ENCODE results near the gene ZDHHC13.
A peak's percentile ranks its signal among the peaks of the same experiment; 100 is the strongest.

The ZDHHC13 gene

DNA sequence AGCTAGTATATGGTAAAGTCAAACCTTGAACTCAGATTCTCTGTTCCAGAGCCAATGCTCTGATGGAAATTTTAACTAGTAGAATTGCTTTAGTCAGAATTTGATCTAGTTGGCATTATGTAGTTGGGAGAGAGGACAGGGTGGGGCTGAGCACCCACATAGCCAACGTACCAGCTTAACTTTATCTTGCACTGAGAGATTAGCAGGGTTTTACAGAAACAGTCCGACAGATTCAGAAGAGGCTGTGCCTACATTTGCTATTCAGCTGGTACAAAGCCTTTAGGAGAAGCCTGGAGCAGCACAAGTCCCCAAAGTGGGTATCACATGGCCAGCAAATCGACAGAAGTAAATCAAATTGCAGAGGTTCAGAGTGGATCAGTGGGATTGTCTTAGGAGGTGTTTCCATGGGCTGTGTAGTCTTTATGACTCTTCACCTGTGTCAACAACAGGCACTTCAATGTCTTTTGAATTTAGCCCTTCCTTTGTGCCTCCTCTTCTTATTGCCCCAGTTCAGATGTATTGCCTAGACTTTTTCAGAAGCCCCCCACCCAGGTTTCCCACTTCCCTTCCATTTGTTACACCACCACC is 92.1 kb downstream of the ZDHHC13 start:
- Histone ChIP-seq H3K4me1 (ENCODE audit: control insufficient read depth, insufficient read depth, low read length, poor library complexity, severe bottlenecking) (peaks cover 14% of the 10 kb centered on the region), H3K9me3 (ENCODE audit: control insufficient read depth, low read length) (no peaks in the 10 kb centered on the region), H3K27ac (ENCODE audit: low read depth, low read length, severe bottlenecking) (no peak overlapping the region), H3K4me3 (ENCODE audit: extremely low read depth, insufficient read depth, low read length, poor library complexity, severe bottlenecking) (no peak overlapping the region), H3K36me3 (ENCODE audit: control insufficient read depth, insufficient read depth, low read length) (no peaks in the 10 kb centered on the region)
- 83 to 87% methylated on average over 3 of the region's 3 CpGs for WGBS, 2 experiments (ENCODE audit: insufficient coverage in 2 of 2)

DNA sequence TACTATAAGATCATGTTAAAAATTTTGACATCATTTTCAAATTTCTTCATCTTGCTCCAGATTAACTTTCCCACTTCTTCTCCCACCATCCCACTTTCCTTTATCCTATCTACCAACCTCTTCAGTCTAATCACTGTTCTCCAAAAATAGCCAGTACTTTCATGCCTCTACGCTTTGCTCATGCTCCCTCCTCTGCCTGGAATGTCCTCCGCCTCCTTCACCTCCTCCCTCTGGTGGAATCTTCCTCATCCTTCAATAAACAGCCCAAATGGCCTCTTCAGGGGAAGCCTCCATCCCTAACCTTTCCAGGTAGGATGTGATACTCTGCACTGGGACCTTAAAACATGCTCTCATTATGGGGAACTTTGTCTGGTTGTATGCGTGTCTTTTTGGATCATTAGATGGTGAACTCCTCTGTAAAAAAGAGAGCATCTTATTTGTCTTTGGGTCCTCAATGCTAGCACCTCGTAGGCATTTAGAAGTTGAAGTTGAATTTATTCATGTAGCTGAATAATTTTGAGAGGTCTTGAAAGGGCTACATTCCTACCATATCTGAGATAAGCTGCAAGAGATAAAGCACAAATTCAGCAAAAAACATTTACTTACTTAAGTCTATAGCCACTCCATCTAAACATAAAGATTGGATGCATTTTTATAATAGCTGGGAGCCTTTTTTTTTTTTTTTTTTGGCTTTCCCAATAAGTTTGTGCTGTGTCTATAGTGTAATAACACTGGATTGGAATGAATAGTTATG is 92.8 kb downstream of the ZDHHC13 start:
- H3K27ac ChIP-seq (ENCODE audit: low read depth, low read length, severe bottlenecking): no peak overlapping the region
- WGBS, 2 experiments (ENCODE audit: insufficient coverage in 2 of 2): 70 to 79% methylated on average over 3 of the region's 4 CpGs

DNA sequence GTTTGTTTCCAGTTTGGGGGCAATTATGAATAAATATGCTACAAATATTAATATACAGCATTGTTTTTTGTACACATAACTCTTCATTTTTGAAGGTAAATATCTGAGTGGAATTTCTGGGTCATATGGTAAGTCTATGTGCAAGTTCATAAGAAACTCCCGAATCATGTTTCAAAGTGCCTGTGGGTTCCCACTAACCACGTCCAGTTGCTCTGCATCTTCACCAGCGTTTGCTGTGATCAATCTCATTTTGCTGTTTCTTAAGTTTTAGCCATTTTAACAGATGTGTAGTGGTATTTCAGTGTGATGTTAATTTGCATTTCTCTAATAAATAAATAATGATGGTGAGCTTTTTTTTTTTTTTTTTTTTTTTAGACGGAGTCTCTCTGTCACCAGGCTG is 99.1 kb downstream of the ZDHHC13 start:
- Histone ChIP-seq H3K4me1 (ENCODE audit: control insufficient read depth, insufficient read depth, low read length, poor library complexity, severe bottlenecking) (peaks cover 2% of the 10 kb centered on the region), H3K4me3 (ENCODE audit: extremely low read depth, insufficient read depth, low read length, poor library complexity, severe bottlenecking) (no peak overlapping the region), H3K27ac (ENCODE audit: low read depth, low read length, severe bottlenecking) (no peak overlapping the region), H3K36me3 (ENCODE audit: control insufficient read depth, insufficient read depth, low read length) (no peaks in the 10 kb centered on the region), H3K9me3 (ENCODE audit: control insufficient read depth, low read length) (no peaks in the 10 kb centered on the region)
- WGBS, 2 experiments (ENCODE audit: insufficient coverage in 2 of 2): 100% methylated on average over 2 of the region's 4 CpGs; no CpG with 5 or more reads in 1 of the 2 experiments

More for the DNA sequence above, 92.8 kb downstream of the ZDHHC13 start:
- H3K9me3 ChIP-seq (ENCODE audit: control insufficient read depth, low read length): no peaks in the 10 kb centered on the region
- peaks cover 14% of the 10 kb centered on the region for H3K4me1 ChIP-seq (ENCODE audit: control insufficient read depth, insufficient read depth, low read length, poor library complexity, severe bottlenecking)
- no peaks in the 10 kb centered on the region for H3K36me3 ChIP-seq (ENCODE audit: control insufficient read depth, insufficient read depth, low read length)
- no peak overlapping the region for H3K4me3 ChIP-seq (ENCODE audit: extremely low read depth, insufficient read depth, low read length, poor library complexity, severe bottlenecking)

DNA sequence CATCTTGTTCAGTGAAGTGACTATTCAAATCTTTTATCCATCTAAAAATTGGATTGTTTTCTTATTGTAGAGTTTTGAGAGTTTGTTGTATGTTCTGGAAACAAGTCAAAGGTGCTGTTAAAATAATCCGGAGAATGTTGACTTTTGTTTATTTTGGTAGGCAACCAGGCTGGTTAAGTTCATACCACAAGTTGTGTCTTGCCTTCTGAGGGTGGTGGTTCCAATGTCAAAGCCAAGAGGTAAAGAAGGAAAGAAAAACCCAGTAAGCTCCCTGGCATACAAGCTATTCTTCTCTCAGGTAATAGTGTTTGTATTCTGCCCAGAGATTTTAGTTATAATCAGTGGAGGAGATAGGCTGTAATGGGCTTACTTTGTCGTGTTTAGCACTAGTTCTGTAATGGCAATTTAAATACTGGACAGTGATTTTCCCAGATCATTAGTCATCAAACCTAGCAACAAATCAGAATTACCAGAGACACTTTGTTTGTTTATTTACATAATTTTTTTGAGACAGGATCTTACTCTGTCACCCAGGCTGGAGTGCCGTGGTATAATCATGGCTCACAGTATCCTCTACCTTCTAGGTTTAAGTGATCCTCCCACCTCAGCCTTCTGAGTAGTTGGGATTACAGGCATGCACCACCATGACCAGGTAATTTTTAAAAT is 99.9 kb downstream of the ZDHHC13 start:
- Histone ChIP-seq H3K36me3 (ENCODE audit: control insufficient read depth, insufficient read depth, low read length) (no peaks in the 10 kb centered on the region), H3K4me1 (ENCODE audit: control insufficient read depth, insufficient read depth, low read length, poor library complexity, severe bottlenecking) (peaks cover 9% of the 10 kb centered on the region)
- WGBS, 2 experiments (ENCODE audit: insufficient coverage in 2 of 2): 92 to 100% methylated on average over 2 of the region's 3 CpGs

DNA sequence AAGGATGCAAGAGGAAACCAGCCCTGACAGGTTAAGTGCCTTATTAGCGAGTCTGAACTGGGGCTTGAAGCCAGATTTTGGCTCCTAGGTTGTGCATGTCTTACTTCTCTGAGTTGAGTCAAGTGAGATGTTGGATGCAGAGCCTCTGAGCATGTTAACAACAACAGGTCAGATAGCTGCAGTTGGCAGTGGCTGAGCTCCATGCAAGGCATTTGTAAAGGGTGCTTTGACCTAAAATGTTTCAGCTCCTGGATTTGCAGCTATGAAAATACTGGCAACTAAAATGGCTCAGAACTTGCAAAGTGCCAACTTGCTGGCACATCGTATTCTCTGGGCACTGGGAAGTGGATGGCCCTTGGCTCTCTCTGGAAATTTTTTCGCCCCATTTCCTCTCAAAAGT is 101.2 kb downstream of the ZDHHC13 start:
- WGBS, 2 experiments (ENCODE audit: insufficient coverage in 2 of 2): 95 to 96% methylated on average over 2 of the region's 3 CpGs
- Histone ChIP-seq H3K36me3 (ENCODE audit: control insufficient read depth, insufficient read depth, low read length) (peaks cover 5% of the 10 kb centered on the region), H3K4me1 (ENCODE audit: control insufficient read depth, insufficient read depth, low read length, poor library complexity, severe bottlenecking) (peaks cover 9% of the 10 kb centered on the region), H3K27ac (ENCODE audit: low read depth, low read length, severe bottlenecking) (no peak overlapping the region), H3K4me3 (ENCODE audit: extremely low read depth, insufficient read depth, low read length, poor library complexity, severe bottlenecking) (no peak overlapping the region), H3K9me3 (ENCODE audit: control insufficient read depth, low read length) (peaks cover 10% of the 10 kb centered on the region)

More for the DNA sequence above, 99.9 kb downstream of the ZDHHC13 start:
- Histone ChIP-seq H3K4me3 (ENCODE audit: extremely low read depth, insufficient read depth, low read length, poor library complexity, severe bottlenecking) (no peak overlapping the region), H3K9me3 (ENCODE audit: control insufficient read depth, low read length) (peaks cover 2% of the 10 kb centered on the region), H3K27ac (ENCODE audit: low read depth, low read length, severe bottlenecking) (no peak overlapping the region)

DNA sequence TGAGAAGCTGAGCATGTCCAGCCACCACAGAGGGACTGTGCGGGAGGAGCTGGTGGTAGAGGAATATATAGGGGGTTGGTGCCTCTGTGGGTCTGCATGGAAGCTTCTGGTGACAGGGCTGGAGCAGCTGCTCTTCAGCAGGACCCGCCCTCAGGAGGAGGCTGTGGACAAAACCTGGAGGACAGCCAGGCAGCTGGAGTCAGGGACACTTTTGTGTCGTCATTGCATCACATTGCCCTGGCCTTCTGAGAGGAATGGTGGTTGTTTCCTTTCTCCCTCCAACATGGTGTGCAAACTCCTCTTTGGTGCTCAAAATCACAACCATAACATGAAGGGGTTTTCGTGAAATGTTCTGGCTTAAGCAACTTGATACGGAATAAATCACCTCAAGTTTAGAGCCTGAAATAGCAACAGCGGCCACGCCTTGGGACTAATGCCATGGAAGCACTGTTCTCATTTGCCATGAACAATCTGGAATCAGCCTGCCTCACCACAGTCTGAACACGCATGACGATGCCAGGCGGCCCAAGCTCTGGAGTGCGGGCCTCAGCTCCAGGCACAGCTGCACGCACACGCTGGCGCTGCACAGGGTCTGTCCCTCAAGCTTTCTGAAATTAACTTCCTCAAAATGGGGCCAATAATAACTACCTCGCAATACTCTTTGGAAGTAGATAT is 102.0 kb downstream of the ZDHHC13 start:
- WGBS, 2 experiments (ENCODE audit: insufficient coverage in 2 of 2): 94% methylated on average over 11 to 13 of the region's 15 CpGs
- Histone ChIP-seq H3K9me3 (ENCODE audit: control insufficient read depth, low read length) (peaks cover 10% of the 10 kb centered on the region), H3K27ac (ENCODE audit: low read depth, low read length, severe bottlenecking) (no peak overlapping the region), H3K4me3 (ENCODE audit: extremely low read depth, insufficient read depth, low read length, poor library complexity, severe bottlenecking) (no peak overlapping the region), H3K36me3 (ENCODE audit: control insufficient read depth, insufficient read depth, low read length) (peaks cover 11% of the 10 kb centered on the region), H3K4me1 (ENCODE audit: control insufficient read depth, insufficient read depth, low read length, poor library complexity, severe bottlenecking) (peaks cover 9% of the 10 kb centered on the region)

DNA sequence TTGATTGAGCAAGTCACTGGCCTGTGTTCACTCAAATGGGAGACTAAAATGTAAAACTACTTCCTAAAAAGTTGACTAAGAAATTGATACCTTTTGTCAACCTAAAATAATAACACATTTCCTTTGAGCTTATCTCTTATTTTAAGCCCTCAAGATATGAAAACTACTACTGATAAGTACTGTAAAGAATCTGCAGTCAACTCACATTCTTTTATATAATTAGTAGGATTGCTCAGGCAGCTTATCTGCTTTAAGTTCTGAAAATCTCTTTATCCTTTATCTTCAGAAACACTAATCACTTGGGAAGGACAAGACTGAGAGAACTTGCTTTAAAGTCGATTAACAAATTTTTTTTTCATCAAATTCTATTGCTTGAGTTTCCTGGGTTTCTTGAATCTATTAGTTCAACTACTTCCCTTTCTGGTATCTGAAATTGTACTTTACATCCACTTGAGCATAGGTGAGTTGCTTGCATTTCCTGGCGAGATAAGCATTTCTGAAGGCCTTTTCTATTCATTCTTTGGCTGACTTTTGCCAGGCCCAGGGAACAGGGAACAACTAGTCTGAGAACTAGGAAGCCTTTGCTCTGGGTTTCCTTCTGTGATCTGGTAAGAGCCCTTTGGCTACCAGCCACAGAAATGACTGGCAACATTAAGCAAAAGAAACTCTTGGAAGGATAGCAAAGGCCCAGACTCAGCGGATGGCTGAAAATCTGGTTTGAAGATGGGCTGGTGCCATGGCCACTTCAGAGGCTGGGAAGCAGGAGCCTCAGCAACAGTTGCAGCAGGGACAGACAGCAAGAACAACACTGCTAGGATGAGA is 104.1 kb downstream of the ZDHHC13 start:
- WGBS, 2 experiments (ENCODE audit: insufficient coverage in 2 of 2): 64 to 82% methylated on average over 2 of the region's 3 CpGs
- peaks cover 10% of the 10 kb centered on the region for H3K9me3 ChIP-seq (ENCODE audit: control insufficient read depth, low read length)
- H3K4me3 ChIP-seq (ENCODE audit: extremely low read depth, insufficient read depth, low read length, poor library complexity, severe bottlenecking): no peak overlapping the region
- H3K4me1 ChIP-seq (ENCODE audit: control insufficient read depth, insufficient read depth, low read length, poor library complexity, severe bottlenecking): peaks cover 9% of the 10 kb centered on the region
- H3K27ac ChIP-seq (ENCODE audit: low read depth, low read length, severe bottlenecking): peak overlapping the region; percentile 41
- peaks cover 27% of the 10 kb centered on the region for H3K36me3 ChIP-seq (ENCODE audit: control insufficient read depth, insufficient read depth, low read length)

DNA sequence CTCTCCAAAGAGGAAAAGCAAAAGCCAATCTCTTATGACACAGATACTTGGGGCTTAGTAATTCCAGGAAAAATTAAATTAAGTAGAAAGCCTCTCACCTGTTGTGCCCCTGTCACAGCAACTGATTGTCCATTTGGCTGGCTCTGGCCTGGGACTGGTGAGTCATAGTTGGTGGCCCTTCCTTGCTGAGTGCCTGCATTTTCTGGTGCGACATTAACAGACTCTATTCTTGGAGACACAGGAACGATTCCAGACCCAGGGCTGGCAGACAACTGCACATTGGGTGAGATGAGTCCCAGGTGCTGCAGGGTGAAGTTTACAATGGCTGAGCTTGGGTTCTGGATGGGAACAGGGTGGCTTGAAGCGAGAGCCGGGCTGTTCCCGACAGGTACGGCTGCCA is 108.2 kb downstream of the ZDHHC13 start:
- WGBS, 2 experiments (ENCODE audit: insufficient coverage in 2 of 2): 93 to 100% methylated on average over 6 of the region's 6 CpGs
- Histone ChIP-seq H3K4me3 (ENCODE audit: extremely low read depth, insufficient read depth, low read length, poor library complexity, severe bottlenecking) (no peak overlapping the region), H3K4me1 (ENCODE audit: control insufficient read depth, insufficient read depth, low read length, poor library complexity, severe bottlenecking) (peaks cover 16% of the 10 kb centered on the region), H3K36me3 (ENCODE audit: control insufficient read depth, insufficient read depth, low read length) (peaks cover 37% of the 10 kb centered on the region), H3K9me3 (ENCODE audit: control insufficient read depth, low read length) (peaks cover 10% of the 10 kb centered on the region), H3K27ac (ENCODE audit: low read depth, low read length, severe bottlenecking) (no peak overlapping the region)

DNA sequence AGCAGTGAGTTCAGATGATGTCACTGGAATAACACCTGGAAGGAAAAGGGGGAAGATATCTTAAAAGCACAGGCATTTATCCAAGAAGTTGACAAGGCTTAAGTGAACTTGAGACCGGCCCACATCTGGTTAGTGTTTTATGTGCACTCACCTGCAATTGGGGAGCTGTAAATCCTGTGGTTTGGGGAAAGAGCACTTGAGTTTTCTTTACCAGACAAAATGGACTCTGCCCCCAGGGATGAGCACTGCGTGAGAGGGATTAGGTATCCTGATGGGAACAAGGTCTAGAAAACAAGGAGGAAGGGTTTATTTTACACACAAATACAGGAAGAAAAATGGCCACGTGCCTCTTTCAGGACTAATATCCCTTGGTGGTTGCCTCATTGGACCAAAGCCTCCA is 108.6 kb downstream of the ZDHHC13 start:
- peaks cover 10% of the 10 kb centered on the region for H3K9me3 ChIP-seq (ENCODE audit: control insufficient read depth, low read length)
- H3K4me1 ChIP-seq (ENCODE audit: control insufficient read depth, insufficient read depth, low read length, poor library complexity, severe bottlenecking): peaks cover 16% of the 10 kb centered on the region
- peaks cover 41% of the 10 kb centered on the region for H3K36me3 ChIP-seq (ENCODE audit: control insufficient read depth, insufficient read depth, low read length)
- H3K4me3 ChIP-seq (ENCODE audit: extremely low read depth, insufficient read depth, low read length, poor library complexity, severe bottlenecking): no peak overlapping the region
- no peak overlapping the region for H3K27ac ChIP-seq (ENCODE audit: low read depth, low read length, severe bottlenecking)
- 90 to 100% methylated on average over 1 of the region's 3 CpGs for WGBS, 2 experiments (ENCODE audit: insufficient coverage in 2 of 2)
